Body of pancreas (tissue), 4 donors: ENCODE measurements around the gene FAM83C.

ENCODE experiments used
- POLR2A ChIP-seq, 3 donors: fragments of 450-650 bp; IDR thresholded peaks; one replicate each; pipeline ENCODE4 v1.6.1; 2016; ENCODE audit warnings: antibody characterized with exemption in 3 of 3, mild to moderate bottlenecking in 2 of 3
- TF ChIP-seq, protein P1 (sequence below), 7 experiments: fragments of 450-650 bp in 4 of 7; fragments of 200-600 bp in 3 of 7; sonication (generic) in 3 of 7; IDR thresholded peaks; one replicate each; pipeline ENCODE4 v1.5.1; 2016 to 2019; ENCODE audit warnings: antibody characterized with exemption in 7 of 7

DNA sequence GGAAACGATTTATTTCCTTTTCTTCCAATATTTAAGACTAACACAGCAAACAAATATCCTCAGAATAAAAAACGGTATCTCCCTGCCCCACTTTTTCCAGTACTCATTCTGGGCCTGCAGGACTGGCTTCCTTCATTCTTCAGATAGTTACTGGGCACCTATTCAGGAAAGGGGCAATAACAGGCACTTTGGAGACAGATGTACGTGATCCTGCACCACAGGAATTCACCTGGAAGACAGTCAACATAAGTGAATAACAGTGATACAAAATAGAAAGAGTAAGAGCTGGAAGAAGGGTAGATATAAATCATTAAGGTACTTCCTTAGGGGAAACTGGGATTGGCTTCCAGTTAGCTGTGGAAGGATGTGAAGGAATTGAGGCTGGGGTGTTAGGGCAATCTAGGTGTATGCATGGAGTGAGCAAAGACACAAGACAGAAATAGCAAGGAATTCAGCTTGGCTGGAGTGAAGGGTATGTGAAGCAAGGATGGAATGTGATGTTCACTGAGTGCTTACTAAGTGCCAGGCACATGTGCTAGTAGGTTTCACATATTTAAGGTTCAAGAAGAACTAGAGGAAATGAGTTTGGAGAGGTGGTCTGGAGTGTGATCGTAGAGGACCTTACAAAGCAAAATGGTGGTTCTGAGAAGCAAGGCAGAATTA lies 49.3 kb upstream of the FAM83C start:
- TF ChIP-seq, protein P1, sequence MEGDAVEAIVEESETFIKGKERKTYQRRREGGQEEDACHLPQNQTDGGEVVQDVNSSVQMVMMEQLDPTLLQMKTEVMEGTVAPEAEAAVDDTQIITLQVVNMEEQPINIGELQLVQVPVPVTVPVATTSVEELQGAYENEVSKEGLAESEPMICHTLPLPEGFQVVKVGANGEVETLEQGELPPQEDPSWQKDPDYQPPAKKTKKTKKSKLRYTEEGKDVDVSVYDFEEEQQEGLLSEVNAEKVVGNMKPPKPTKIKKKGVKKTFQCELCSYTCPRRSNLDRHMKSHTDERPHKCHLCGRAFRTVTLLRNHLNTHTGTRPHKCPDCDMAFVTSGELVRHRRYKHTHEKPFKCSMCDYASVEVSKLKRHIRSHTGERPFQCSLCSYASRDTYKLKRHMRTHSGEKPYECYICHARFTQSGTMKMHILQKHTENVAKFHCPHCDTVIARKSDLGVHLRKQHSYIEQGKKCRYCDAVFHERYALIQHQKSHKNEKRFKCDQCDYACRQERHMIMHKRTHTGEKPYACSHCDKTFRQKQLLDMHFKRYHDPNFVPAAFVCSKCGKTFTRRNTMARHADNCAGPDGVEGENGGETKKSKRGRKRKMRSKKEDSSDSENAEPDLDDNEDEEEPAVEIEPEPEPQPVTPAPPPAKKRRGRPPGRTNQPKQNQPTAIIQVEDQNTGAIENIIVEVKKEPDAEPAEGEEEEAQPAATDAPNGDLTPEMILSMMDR (IDR thresholded peaks at IDR 0.05) = no peak
- TF ChIP-seq POLR2A (IDR thresholded peaks at IDR 0.05) = no peak
